Trophoblast cell (in vitro differentiated cells and primary cell): ENCODE results near the gene INS.

Source experiments
- DNase-seq, 2 donors: peaks; one replicate each; pipeline ENCODE4 v3.0.0-alpha.2; 2016
- H2AFZ ChIP-seq: 2 replicates; pipeline ENCODE4 v1.6.1; 2013; ENCODE audit warnings: low read length, moderate library complexity, mild to moderate bottlenecking; ENCODE audit not compliant: insufficient read depth, poor library complexity
- H2AK5ac ChIP-seq: 2 replicates; pipeline ENCODE4 v1.6.1; 2013; ENCODE audit warnings: mild to moderate bottlenecking, low read length
- H2BK120ac ChIP-seq: 2 replicates; pipeline ENCODE4 v1.6.1; 2013; ENCODE audit warnings: low read length, mild to moderate bottlenecking, moderate library complexity; ENCODE audit not compliant: insufficient read depth, poor library complexity
- H2BK12ac ChIP-seq: 2 replicates; pipeline ENCODE4 v1.6.1; 2013; ENCODE audit warnings: mild to moderate bottlenecking, low read length, moderate library complexity
- H2BK5ac ChIP-seq: 2 replicates; pipeline ENCODE4 v1.6.1; 2013; ENCODE audit warnings: low read length, low read depth, moderate library complexity, mild to moderate bottlenecking; ENCODE audit not compliant: poor library complexity
- H3K14ac ChIP-seq: 2 replicates; pipeline ENCODE4 v1.6.1; 2013; ENCODE audit warnings: mild to moderate bottlenecking, low read length
- H3K18ac ChIP-seq: 2 replicates; pipeline ENCODE4 v1.6.1; 2013; ENCODE audit warnings: mild to moderate bottlenecking, low read length
- H3K23ac ChIP-seq: 2 replicates; pipeline ENCODE4 v1.6.1; 2013; ENCODE audit warnings: low read length
- H3K27ac ChIP-seq: 2 replicates; pipeline ENCODE4 v1.5.1; 2013; ENCODE audit warnings: low read depth, mild to moderate bottlenecking, inconsistent platforms, low read length, moderate library complexity
- H3K27me3 ChIP-seq: 2 replicates; pipeline ENCODE4 v1.6.1; 2013; ENCODE audit warnings: inconsistent platforms, mild to moderate bottlenecking, low read length, moderate library complexity; ENCODE audit not compliant: insufficient read depth
- H3K36me3 ChIP-seq, 2 experiments: 1 replicate in 1 of 2; 2 replicates in 1 of 2; pipeline ENCODE4 v1.6.1; 2013; ENCODE audit warnings: low read length in 2 of 2, mild to moderate bottlenecking in 2 of 2, moderate library complexity in 1 of 2; ENCODE audit not compliant: insufficient read depth in 2 of 2, control insufficient read depth in 1 of 2
- H3K4ac ChIP-seq: 2 replicates; pipeline ENCODE4 v1.6.1; 2013; ENCODE audit warnings: low read depth, mild to moderate bottlenecking, low read length, moderate library complexity
- H3K4me1 ChIP-seq, 2 experiments: 1 replicate in 1 of 2; 2 replicates in 1 of 2; pipeline ENCODE4 v1.6.1; 2013; ENCODE audit warnings: low read length in 2 of 2, mild to moderate bottlenecking in 2 of 2, moderate library complexity in 1 of 2; ENCODE audit not compliant: insufficient read depth in 2 of 2, control insufficient read depth in 1 of 2
- H3K4me2 ChIP-seq: 2 replicates; pipeline ENCODE4 v1.6.1; 2013; ENCODE audit warnings: inconsistent platforms, mild to moderate bottlenecking, low read length, moderate library complexity
- H3K4me3 ChIP-seq: 2 replicates; pipeline ENCODE4 v1.5.1; 2013; ENCODE audit warnings: mild to moderate bottlenecking, low read depth, low read length, inconsistent platforms
- H3K79me1 ChIP-seq: one replicate; pipeline ENCODE4 v1.6.1; 2013; ENCODE audit warnings: low read length
- H3K79me2 ChIP-seq: 2 replicates; pipeline ENCODE4 v1.6.1; 2013; ENCODE audit warnings: low read length, mild to moderate bottlenecking; ENCODE audit not compliant: control insufficient read depth, insufficient read depth, poor library complexity
- H3K9ac ChIP-seq: 2 replicates; pipeline ENCODE4 v1.6.1; 2013; ENCODE audit warnings: mild to moderate bottlenecking, low read length
- H3K9me3 ChIP-seq: 2 replicates; pipeline ENCODE4 v1.6.1; 2013; ENCODE audit warnings: low read depth, mild to moderate bottlenecking, control low read depth, inconsistent platforms, low read length; ENCODE audit not compliant: insufficient read depth
- H4K12ac ChIP-seq: 2 replicates; pipeline ENCODE4 v1.6.1; 2013; ENCODE audit warnings: low read depth, mild to moderate bottlenecking, low read length, moderate library complexity
- H4K8ac ChIP-seq: 2 replicates; pipeline ENCODE4 v1.6.1; 2013; ENCODE audit warnings: low read depth, mild to moderate bottlenecking, low read length, moderate library complexity
- H4K91ac ChIP-seq: one replicate; pipeline ENCODE4 v1.6.1; 2013; ENCODE audit warnings: low read depth, mild to moderate bottlenecking, low read length, moderate library complexity
- WGBS: extraction: QIAGEN DNeasy Blood & Tissue Kit; methylation state at CpG from one replicate; pipeline ENCODE4 v1.1.7; 2013; ENCODE audit warnings: missing lambda C conversion rate; ENCODE audit not compliant: insufficient read length, insufficient coverage; ENCODE audit errors: extremely low coverage; 5-methylcytosine and 5-hydroxymethylcytosine counted together

The INS gene

GRCh38 chr11:2199466-2200341 is 38.7 kb upstream of the INS start:
- H3K4me3 ChIP-seq, result no peak overlapping the region
- H2BK120ac ChIP-seq, result no peak overlapping the region
- H3K18ac ChIP-seq, result no peak overlapping the region
- H4K8ac ChIP-seq, result no peak overlapping the region
- H3K4ac ChIP-seq, result no peak overlapping the region
- H3K4me1 ChIP-seq, result peaks cover 18 to 20% of the 10 kb centered on the region in 2 experiments
- H2AK5ac ChIP-seq, result no peak overlapping the region
- no peak for DNase-seq
- H3K79me1 ChIP-seq, result peaks cover 2% of the 10 kb centered on the region
- no peak overlapping the region for H2BK5ac ChIP-seq
- no peaks in the 10 kb centered on the region for H3K79me2 ChIP-seq
- H4K91ac ChIP-seq, result no peak overlapping the region
- H3K4me2 ChIP-seq, result no peak overlapping the region
- H3K27me3 ChIP-seq, result no peaks in the 10 kb centered on the region
- no peak overlapping the region for H4K12ac ChIP-seq
- no peak overlapping the region for H3K23ac ChIP-seq
- no peak overlapping the region for H3K14ac ChIP-seq
- H3K27ac ChIP-seq, result no peak overlapping the region
- H2AFZ ChIP-seq, result no peak overlapping the region
- H3K36me3 ChIP-seq, result no peaks in the 10 kb centered on the region
- WGBS, result no CpG with 5 or more reads among the region's 22 CpGs
- no peak overlapping the region for H2BK12ac ChIP-seq
- no peaks in the 10 kb centered on the region for H3K9me3 ChIP-seq
- H3K9ac ChIP-seq, result no peak overlapping the region

- peak; percentile 97 to 98 for DNase-seq
- Histone ChIP-seq H3K14ac (no peak overlapping the region), H4K91ac (no peak overlapping the region), H3K4me1 (peaks cover 13 to 17% of the 10 kb centered on the region in 2 experiments), H3K36me3 (no peaks in the 10 kb centered on the region), H2AK5ac (peak overlapping the region; percentile 5), H3K4ac (no peak overlapping the region), H2BK12ac (no peak overlapping the region), H2BK120ac (no peak overlapping the region), H3K79me2 (no peaks in the 10 kb centered on the region), H3K79me1 (peaks cover 2% of the 10 kb centered on the region), H2AFZ (no peak overlapping the region), H3K27ac (no peak overlapping the region), H3K18ac (no peak overlapping the region), H4K12ac (no peak overlapping the region), H3K4me2 (no peak overlapping the region), H3K9me3 (no peaks in the 10 kb centered on the region), H3K23ac (no peak overlapping the region), H2BK5ac (no peak overlapping the region), H3K27me3 (no peaks in the 10 kb centered on the region), H3K9ac (no peak overlapping the region), H3K4me3 (no peak overlapping the region), H4K8ac (no peak overlapping the region)
- WGBS, result no CpG with 5 or more reads among the region's 21 CpGs
Measured at GRCh38 chr11:2198621-2199365, 37.8 kb upstream of the INS start.

GRCh38 chr11:2197771-2198520 is 36.9 kb upstream of the INS start:
- H3K79me1 ChIP-seq, result peaks cover 2% of the 10 kb centered on the region
- no CpG with 5 or more reads among the region's 28 CpGs for WGBS

GRCh38 chr11:2196970-2197770 is 36.2 kb upstream of the INS start:
- Histone ChIP-seq H3K9ac (no peak overlapping the region), H3K9me3 (no peaks in the 10 kb centered on the region), H3K4ac (no peak overlapping the region), H2AFZ (no peak overlapping the region), H3K4me1 (peaks cover 4 to 5% of the 10 kb centered on the region in 2 experiments), H3K27me3 (no peaks in the 10 kb centered on the region), H2BK5ac (no peak overlapping the region), H3K14ac (no peak overlapping the region), H3K4me3 (no peak overlapping the region), H2BK120ac (no peak overlapping the region), H3K27ac (no peak overlapping the region), H2BK12ac (no peak overlapping the region), H3K79me1 (peaks cover 2% of the 10 kb centered on the region), H4K8ac (no peak overlapping the region), H2AK5ac (no peak overlapping the region), H4K91ac (no peak overlapping the region), H4K12ac (no peak overlapping the region), H3K18ac (no peak overlapping the region), H3K23ac (no peak overlapping the region), H3K79me2 (no peaks in the 10 kb centered on the region), H3K4me2 (no peak overlapping the region), H3K36me3 (no peaks in the 10 kb centered on the region)
- WGBS, result no CpG with 5 or more reads among the region's 23 CpGs
- peak; percentile 77 to 87 for DNase-seq

More at GRCh38 chr11:2197771-2198520, 36.9 kb upstream of the INS start:
- no peaks in the 10 kb centered on the region for H3K27me3 ChIP-seq
- H3K23ac ChIP-seq, result no peak overlapping the region
- H3K9ac ChIP-seq, result no peak overlapping the region
- no peak overlapping the region for H3K18ac ChIP-seq
- no peak overlapping the region for H2AK5ac ChIP-seq
- H3K4me3 ChIP-seq, result no peak overlapping the region
- H3K4ac ChIP-seq, result no peak overlapping the region
- H3K79me2 ChIP-seq, result no peaks in the 10 kb centered on the region
- H2BK120ac ChIP-seq, result no peak overlapping the region
- H2BK5ac ChIP-seq, result no peak overlapping the region
- no peak overlapping the region for H2AFZ ChIP-seq
- peak in 1 of 2 donors; percentile 48 for DNase-seq
- H3K9me3 ChIP-seq, result no peaks in the 10 kb centered on the region
- no peak overlapping the region for H3K4me2 ChIP-seq
- no peak overlapping the region for H4K12ac ChIP-seq
- no peak overlapping the region for H2BK12ac ChIP-seq
- no peak overlapping the region for H3K14ac ChIP-seq
- no peak overlapping the region for H4K8ac ChIP-seq
- no peaks in the 10 kb centered on the region for H3K36me3 ChIP-seq
- H3K27ac ChIP-seq, result no peak overlapping the region
- H4K91ac ChIP-seq, result no peak overlapping the region
- H3K4me1 ChIP-seq, result peaks cover 10 to 12% of the 10 kb centered on the region in 2 experiments
